GM13976 (cell line): Measurements from ENCODE around the gene CRYZL1.
"Not testable (repeated sequence)": the region's sequence is repeated elsewhere in the genome, so short reads cannot be mapped to it uniquely, and the experiment has no call there.

Source experiments
- DNase-seq: peaks from one replicate; pipeline ENCODE4 v3.0.0; 2012; ENCODE audit warnings: low spot score
- in situ Hi-C: fragments of 300-500 bp; cut with MboI; formaldehyde crosslinking; loops from one replicate; pipeline ENCODE4 v1.12.0; 2022; ENCODE audit warnings: low sequenced_read_pairs, mixed read lengths, inconsistent platforms; ENCODE audit not compliant: unreplicated experiment
- TF ChIP-seq, protein P1 (sequence below): IDR thresholded peaks from 2 replicates; pipeline ENCODE4 v1.5.1; 2012; ENCODE audit warnings: borderline replicate concordance, mild to moderate bottlenecking; ENCODE audit not compliant: insufficient read depth; ENCODE audit errors: extremely low read depth, missing control alignments, control extremely low read depth

CRYZL1 gene

DNA sequence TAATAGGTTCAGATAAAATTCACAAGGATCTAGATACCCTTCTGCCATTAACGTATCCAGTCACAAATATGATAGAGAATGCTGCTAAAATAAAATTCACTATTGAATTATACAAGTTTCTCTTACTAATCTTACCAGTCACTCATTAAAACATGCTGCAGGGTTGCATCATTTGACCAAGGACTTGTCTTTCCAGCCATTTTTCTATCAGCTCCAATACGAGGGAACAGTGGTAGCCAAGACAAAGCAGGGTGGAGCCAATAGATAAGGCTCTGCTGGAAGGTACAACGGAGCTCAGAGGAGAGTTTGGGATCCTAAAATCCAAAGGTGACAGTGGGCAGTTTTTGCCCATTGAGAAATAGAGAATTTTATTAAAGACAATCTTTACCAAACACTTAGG is 57.1 kb downstream of the CRYZL1 start:
- no peak for DNase-seq
- TF ChIP-seq, protein P1, sequence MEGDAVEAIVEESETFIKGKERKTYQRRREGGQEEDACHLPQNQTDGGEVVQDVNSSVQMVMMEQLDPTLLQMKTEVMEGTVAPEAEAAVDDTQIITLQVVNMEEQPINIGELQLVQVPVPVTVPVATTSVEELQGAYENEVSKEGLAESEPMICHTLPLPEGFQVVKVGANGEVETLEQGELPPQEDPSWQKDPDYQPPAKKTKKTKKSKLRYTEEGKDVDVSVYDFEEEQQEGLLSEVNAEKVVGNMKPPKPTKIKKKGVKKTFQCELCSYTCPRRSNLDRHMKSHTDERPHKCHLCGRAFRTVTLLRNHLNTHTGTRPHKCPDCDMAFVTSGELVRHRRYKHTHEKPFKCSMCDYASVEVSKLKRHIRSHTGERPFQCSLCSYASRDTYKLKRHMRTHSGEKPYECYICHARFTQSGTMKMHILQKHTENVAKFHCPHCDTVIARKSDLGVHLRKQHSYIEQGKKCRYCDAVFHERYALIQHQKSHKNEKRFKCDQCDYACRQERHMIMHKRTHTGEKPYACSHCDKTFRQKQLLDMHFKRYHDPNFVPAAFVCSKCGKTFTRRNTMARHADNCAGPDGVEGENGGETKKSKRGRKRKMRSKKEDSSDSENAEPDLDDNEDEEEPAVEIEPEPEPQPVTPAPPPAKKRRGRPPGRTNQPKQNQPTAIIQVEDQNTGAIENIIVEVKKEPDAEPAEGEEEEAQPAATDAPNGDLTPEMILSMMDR, result no peak
- in situ Hi-C loops, result no loop called here

DNA sequence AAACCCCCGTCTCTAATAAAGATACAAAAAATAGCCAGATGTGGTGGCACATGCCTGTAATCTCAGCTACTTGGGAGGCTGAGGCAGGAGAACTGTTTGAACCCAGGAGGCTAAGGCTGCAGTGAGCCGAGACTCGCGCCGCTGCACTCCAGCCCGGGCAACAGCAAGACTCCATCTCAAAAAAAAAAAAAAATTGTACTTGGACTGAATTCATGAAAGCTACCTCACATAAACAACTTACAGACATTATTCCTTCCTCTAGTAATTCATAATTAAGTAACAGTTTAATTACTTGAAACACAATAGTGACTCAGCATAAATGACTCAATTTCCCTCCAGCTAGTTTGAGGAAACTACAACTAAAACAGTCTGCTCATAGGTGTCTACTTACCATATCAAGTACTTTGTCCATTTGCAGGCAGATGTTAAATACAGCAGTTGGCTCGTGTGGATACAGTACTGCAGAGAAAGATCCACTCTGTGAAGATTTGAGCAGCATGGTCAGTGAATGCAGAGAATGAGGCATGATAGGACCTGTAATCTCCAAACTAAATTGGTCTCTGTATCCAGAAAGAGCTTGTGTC is 62.5 kb downstream of the CRYZL1 start:
- no peak for DNase-seq
- TF ChIP-seq, protein P1, result no peak
- in situ Hi-C loops, result no loop called here

DNA sequence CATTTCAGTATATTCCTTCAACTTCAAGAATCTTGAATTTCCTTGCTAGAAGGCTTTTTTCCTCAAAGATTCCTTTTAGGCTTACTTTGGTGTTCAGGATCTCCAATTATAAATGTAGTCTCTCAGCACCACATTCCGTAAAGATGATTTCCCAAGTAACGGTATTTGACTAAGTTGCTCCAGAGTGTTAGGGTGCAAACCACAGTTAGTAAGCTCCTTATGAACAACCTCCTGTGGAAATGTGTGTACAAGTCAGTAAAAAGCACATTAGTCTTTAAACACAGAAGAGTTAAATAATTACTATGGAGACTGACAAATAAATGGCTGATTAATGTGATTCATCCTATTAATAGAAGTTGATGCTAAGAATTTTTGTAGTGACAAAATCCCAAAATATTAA is 63.3 kb downstream of the CRYZL1 start:
- TF ChIP-seq, protein P1, result no peak
- in situ Hi-C loops, result no loop called here
- no peak for DNase-seq

DNA sequence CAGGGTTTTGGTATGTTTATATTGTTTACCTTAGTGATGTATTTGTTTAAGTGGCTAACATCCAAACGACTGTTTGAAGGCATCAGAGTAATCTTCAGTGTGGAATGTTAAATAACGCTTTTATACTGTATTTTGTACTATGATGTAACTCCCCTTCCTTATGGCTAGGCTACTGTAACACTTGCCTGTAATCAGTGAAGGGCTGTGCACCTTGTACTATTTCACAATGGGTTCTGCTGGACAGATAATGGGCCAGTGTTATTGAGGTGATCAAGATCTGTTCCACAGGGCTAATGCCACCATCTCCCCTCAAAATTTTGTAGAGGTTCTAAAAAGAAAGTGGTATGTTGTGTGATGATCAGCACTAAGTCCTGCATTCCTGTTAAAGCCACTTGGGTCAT is 64.8 kb downstream of the CRYZL1 start:
- in situ Hi-C loops, DNase-seq: not testable (repeated sequence)

DNA sequence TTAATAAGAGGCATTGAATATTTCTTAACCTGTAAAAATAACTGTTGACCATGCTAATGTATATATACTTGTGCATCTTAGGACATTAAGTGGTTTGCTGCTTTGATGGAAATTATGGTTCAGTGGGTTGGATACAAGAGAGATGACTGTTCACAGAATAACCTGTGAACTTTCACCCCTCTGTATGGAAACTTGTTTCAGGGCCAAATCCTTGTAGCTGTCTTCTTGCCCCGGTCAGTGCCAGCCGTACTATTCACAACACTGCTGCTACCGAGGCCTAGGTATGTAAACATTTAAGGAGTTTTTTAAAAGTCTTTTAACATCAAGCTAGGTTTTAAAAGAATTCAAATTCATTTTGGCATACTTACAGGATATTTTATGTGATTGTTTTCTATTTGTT is 69.2 kb downstream of the CRYZL1 start:
- TF ChIP-seq, protein P1, result no peak
- in situ Hi-C loops, result no loop called here
- no peak for DNase-seq

DNA sequence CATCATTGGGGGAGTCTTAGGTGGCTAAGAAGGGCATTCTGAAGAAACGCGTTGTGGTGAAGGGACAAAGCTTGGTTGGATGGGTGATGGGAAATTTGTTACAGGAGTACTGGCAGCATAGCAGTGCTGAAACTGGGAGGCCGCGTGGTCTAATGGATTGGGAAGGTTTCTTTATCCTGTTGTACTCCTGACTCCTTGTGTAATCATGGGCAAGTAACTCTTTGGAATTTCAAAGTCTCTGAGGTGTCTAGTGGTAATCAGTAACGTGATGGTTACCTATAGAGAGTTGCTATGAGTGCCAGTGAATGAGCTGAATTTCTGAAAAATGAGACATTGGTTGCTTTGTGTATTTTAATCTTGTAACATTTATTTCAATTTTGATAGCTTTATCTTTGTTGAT is 71.5 kb downstream of the CRYZL1 start:
- DNase-seq, result no peak
- TF ChIP-seq, protein P1, result no peak
- in situ Hi-C loops, result no loop called here

DNA sequence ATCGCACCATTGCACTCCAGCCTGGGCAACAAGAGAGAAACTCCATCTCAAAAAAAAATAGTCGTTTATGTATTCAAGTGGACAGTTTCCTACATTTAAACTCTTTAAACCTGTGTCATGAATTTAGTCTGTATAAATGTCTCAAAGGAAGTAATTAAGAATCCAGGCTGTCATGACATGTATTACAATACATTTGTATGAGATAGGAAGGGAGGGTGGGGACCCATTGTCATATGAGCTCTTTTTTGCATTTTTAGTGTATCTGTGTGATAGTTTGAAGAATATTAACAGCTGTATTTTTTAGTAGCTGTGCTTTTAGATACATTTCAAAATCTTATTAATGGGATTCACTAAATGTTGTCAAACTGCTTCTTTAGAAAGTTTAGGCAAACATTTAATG is 73.1 kb downstream of the CRYZL1 start:
- in situ Hi-C loops, result no loop called here
- DNase-seq, result no peak
- TF ChIP-seq, protein P1, result no peak

DNA sequence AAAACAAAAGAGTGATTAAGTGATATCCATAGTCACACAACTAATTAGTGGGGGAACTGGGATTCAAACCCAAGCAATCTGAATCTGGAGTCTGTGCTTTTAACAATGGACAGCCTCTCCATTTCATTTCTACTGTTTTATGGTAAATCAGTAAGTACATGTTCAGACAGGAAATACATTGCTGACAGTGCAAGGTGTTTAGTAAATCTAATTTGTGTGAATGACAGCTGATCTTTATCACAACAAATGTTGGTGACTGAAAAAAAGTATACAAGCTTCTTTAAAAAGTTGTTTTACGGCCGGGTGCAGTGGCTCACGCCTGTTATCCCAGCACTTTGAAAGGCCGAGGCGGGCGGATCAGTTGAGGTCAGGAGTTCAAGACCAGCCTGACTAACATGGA is 73.6 kb downstream of the CRYZL1 start:
- in situ Hi-C loops, result no loop called here
- TF ChIP-seq, protein P1, result no peak
- DNase-seq, result no peak
